DLD1 (cell line): ENCODE measurements around the gene MED31.
"Not testable (repeated sequence)": the region's sequence is repeated elsewhere in the genome, so short reads cannot be mapped to it uniquely, and the experiment has no call there.

ENCODE experiments used
- in situ Hi-C: cut with HindIII; loops from 2 replicates; pipeline ENCODE4 v1.10.0; 2017; ENCODE audit warnings: low sequenced_read_pairs

Gene MED31

GRCh38 chr17:6627019-6627418 is 24.4 kb downstream of the MED31 start:
- in situ Hi-C loops = no loop called here

- in situ Hi-C loops = no loop called here
Observed at GRCh38 chr17:6626616-6627015, 24.8 kb downstream of the MED31 start.

GRCh38 chr17:6623941-6624340 is 27.5 kb downstream of the MED31 start:
- in situ Hi-C loops = no loop called here

- in situ Hi-C loops = no loop called here
Observed at GRCh38 chr17:6611231-6611630, 40.2 kb downstream of the MED31 start.

- in situ Hi-C loops = no loop called here
Observed at GRCh38 chr17:6610011-6610410, 41.4 kb downstream of the MED31 start.

GRCh38 chr17:6608321-6608720 is 43.1 kb downstream of the MED31 start:
- in situ Hi-C loops = no loop called here

GRCh38 chr17:6605142-6605541 is 46.3 kb downstream of the MED31 start:
- in situ Hi-C loops = no loop called here

GRCh38 chr17:6603744-6604325 is 47.6 kb downstream of the MED31 start:
- in situ Hi-C loops = no loop called here

GRCh38 chr17:6602141-6602540 is 49.3 kb downstream of the MED31 start:
- in situ Hi-C loops = no loop called here

GRCh38 chr17:6599364-6599763 is 52.0 kb downstream of the MED31 start:
- in situ Hi-C loops = no loop called here

- in situ Hi-C loops = no loop called here
Observed at GRCh38 chr17:6597727-6598126, 53.7 kb downstream of the MED31 start.

GRCh38 chr17:6596941-6597340 is 54.5 kb downstream of the MED31 start:
- in situ Hi-C loops = no loop called here

- in situ Hi-C loops = no loop called here
Observed at GRCh38 chr17:6596511-6596910, 54.9 kb downstream of the MED31 start.

GRCh38 chr17:6596081-6596480 is 55.3 kb downstream of the MED31 start:
- in situ Hi-C loops = no loop called here

GRCh38 chr17:6593371-6593770 is 58.0 kb downstream of the MED31 start:
- in situ Hi-C loops = not testable (repeated sequence)
